GM13976 (cell line): Measurements from ENCODE around the gene ZFHX3.
"Not testable (repeated sequence)": the region's sequence is repeated elsewhere in the genome, so short reads cannot be mapped to it uniquely, and the experiment has no call there.

ENCODE experiments used
- DNase-seq: peaks from one replicate; pipeline ENCODE4 v3.0.0; 2012; ENCODE audit warnings: low spot score
- in situ Hi-C: fragments of 300-500 bp; cut with MboI; formaldehyde crosslinking; loops from one replicate; pipeline ENCODE4 v1.12.0; 2022; ENCODE audit warnings: low sequenced_read_pairs, mixed read lengths, inconsistent platforms; ENCODE audit not compliant: unreplicated experiment
- TF ChIP-seq, protein P1 (sequence below): IDR thresholded peaks from 2 replicates; pipeline ENCODE4 v1.5.1; 2012; ENCODE audit warnings: borderline replicate concordance, mild to moderate bottlenecking; ENCODE audit not compliant: insufficient read depth; ENCODE audit errors: extremely low read depth, missing control alignments, control extremely low read depth

Gene ZFHX3

DNA sequence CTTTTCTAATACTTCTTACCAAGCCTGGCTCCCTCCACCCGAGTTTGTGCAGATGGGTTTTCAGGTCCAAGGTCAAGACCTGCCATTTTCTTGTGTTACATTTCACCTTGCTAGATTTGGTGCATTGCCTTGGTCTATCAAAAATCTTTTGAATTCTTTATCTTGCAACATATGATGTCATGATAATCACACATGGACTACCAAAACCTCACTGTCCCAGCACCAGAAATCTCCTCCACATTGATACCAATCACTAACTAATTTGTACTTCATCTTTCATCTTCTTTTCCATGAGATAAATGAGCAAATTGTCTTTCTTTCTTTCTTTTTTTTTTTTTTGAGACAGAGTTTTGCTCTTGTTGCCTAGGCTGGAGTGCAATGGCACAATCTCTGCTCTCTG lies 33.0 kb upstream of the ZFHX3 start:
- in situ Hi-C loops, result no loop called here
- TF ChIP-seq, protein P1, sequence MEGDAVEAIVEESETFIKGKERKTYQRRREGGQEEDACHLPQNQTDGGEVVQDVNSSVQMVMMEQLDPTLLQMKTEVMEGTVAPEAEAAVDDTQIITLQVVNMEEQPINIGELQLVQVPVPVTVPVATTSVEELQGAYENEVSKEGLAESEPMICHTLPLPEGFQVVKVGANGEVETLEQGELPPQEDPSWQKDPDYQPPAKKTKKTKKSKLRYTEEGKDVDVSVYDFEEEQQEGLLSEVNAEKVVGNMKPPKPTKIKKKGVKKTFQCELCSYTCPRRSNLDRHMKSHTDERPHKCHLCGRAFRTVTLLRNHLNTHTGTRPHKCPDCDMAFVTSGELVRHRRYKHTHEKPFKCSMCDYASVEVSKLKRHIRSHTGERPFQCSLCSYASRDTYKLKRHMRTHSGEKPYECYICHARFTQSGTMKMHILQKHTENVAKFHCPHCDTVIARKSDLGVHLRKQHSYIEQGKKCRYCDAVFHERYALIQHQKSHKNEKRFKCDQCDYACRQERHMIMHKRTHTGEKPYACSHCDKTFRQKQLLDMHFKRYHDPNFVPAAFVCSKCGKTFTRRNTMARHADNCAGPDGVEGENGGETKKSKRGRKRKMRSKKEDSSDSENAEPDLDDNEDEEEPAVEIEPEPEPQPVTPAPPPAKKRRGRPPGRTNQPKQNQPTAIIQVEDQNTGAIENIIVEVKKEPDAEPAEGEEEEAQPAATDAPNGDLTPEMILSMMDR, result no peak
- DNase-seq, result no peak

DNA sequence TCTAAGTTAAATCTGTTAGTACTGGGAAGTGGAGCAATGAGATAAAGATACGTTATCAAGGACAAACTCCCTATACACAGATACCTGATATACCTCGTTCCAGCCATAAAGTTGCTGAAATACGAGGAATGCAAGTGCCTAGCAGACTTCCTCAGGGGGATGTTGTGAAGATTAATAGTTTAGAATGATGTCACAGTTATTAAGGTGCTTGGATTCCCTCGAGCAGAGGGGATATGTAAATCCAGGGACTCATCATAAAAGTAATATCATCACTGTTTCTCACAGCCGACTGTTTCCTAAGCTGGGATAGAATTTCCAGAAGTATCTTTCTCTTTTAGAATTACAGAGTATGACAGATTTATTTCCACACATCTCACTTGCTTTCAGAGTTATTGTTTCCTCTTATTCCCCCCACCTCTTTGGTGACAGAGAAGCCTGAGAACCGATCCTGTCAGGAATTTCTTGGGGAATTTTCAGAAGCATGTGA lies 28.4 kb upstream of the ZFHX3 start:
- DNase-seq, result no peak
- TF ChIP-seq, protein P1, result no peak
- in situ Hi-C loops, result no loop called here

DNA sequence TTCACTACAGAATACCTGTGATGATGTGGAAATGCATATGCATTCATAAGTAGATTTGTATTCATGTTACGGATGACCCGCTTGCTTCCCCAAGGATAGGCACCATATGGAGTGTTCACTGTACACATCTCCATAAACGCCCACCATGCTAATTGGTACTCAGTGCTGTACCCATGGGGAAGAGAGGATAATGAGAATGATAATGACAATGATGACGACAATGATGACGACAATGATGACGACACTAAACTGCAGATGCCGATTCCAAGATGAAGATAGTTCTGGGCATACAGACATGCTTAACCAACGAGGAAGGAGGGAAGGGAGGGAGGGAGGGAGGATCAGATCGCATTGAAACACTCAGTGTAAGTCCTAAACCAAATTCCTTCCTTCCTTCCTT lies 26.5 kb upstream of the ZFHX3 start:
- in situ Hi-C loops, result no loop called here

DNA sequence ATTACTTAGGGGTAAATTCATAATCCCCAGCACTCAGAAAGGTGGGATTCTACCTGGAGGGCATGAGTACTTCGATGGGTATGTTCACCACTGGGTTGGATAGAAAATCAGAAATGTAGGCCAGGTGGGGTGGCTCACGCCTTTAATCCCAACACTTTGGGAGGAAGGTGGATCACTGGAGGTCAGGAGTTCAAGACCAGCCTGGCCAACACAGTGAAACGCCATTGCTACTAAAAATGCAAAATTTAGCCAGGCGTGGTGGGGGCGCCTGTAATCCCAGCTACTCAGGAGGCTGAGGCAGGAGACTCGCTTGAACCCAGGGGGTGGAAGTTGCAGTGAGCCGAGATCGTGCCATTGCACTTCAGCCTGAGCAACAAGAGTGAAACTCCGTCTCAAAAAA lies 24.1 kb upstream of the ZFHX3 start:
- DNase-seq, in situ Hi-C loops: not testable (repeated sequence)

More for the DNA sequence above, 26.5 kb upstream of the ZFHX3 start:
- TF ChIP-seq, protein P1, result no peak
- no peak for DNase-seq

DNA sequence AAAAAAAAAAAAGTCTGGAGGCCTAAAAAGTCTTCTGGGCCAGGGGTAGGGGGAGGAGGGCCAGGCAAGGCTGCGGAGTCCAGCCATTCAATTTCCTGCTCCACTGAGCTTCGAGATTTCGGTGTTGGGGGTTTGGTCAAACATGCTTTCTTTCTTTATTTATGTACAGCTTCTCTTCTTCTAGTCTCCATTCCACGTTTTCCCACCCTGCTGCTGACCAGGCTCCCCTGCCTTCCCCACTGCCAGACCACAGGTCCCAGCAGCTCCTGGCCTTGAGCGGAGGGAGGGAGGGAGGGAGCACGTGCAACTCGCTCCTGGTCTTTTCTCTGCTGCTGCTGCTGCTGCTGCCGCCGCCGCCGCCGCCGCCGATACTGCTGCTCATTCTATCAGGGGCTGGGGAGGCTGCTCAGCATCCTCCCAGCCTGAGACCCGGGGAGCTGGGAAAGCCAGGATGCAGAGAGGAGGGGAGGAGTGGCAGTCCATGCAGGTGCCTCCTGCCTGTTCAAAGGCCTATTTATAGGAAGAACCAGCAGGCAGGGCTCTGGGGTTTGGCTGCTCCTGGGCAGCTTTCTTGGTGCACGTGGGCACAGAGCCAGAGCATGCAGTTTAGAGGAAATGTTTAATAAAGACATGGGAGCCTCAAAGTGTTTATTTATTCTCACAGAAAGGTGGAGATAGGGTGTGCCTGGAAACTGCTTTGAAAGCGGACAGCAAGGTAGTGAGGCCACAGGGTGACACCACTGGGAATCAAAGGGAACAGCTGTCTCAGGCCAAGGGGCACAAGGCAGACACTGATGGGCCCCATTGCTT lies 23.4 kb upstream of the ZFHX3 start:
- in situ Hi-C loops, result no loop called here
- TF ChIP-seq, protein P1, result no peak
- no peak for DNase-seq

DNA sequence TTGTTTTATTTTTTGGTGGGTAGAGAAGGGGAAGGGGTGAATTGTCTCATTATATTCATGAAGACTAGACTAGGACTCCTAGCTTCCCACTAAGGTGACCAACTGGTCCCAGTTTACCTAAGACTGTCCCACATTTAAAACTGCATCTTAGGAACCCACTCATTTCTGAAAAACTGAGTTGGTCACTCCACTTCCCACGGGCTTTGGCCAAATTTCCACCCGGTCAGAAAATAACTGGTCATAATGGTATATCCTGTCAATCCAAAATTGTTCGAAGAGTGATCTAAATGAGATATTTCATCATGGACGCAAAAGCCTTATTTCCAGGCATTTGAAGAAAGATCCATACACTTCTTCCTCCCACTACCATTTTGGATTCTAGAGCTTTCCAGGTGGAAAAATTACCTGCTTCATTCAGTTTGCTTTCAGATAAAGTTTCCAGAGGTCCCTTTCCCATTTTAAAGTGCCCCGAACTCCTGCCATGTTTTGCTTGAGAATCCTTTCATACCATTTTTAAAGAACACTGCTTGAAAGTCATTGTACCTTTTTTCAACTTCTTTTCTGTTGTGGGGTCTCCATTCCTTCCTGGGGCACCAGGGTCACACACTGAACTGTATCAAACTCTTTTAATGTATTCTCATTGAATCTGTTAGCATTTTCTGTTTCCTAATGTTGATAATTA lies 21.8 kb upstream of the ZFHX3 start:
- TF ChIP-seq, protein P1, result no peak
- in situ Hi-C loops, result no loop called here

DNA sequence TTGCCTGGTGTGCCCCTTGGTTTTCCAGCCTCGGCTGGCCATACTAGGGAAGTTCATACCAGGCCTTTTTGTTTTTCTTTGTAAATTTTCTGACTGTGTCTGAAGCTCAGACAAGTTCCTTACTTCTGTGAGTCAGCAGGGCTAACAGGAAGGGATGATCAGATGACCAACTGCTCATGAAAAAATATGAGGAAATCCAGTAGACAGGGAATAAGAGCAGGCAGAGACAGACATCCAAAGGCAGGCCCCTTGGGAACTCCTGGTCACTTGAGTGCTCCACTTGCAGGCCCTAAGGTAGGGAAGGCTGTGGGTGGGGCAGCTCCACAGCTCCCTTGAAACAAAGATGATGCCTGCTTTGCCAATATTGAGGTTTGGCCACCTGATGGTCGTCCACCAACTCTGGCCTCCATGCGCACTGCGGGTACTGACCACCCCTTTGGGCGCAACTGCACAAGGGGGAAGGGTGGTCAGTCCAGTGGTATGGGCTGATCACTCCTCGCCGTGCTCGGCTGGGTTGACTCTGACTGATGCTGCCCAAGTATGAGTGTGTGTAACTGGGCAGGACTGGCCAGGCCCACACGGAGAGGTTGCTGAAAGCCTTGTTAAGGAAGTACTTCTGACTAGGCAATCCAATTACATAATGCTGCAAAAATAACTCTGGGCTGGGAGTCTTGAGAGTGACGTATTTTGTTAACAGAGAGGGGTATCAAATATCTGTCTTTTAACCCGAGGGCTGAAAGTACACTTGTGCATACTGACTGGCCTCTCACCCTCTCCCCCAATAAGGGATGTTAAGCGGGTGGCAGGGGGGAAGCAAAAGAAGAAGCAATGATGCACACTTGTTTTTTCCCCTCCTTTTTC lies 20.8 kb upstream of the ZFHX3 start:
- in situ Hi-C loops, result no loop called here
- DNase-seq, result no peak
- TF ChIP-seq, protein P1, result no peak

More for the DNA sequence above, 21.8 kb upstream of the ZFHX3 start:
- DNase-seq, result no peak
